ENCODE data around the gene ESRRG.

ESRRG gene

DNA sequence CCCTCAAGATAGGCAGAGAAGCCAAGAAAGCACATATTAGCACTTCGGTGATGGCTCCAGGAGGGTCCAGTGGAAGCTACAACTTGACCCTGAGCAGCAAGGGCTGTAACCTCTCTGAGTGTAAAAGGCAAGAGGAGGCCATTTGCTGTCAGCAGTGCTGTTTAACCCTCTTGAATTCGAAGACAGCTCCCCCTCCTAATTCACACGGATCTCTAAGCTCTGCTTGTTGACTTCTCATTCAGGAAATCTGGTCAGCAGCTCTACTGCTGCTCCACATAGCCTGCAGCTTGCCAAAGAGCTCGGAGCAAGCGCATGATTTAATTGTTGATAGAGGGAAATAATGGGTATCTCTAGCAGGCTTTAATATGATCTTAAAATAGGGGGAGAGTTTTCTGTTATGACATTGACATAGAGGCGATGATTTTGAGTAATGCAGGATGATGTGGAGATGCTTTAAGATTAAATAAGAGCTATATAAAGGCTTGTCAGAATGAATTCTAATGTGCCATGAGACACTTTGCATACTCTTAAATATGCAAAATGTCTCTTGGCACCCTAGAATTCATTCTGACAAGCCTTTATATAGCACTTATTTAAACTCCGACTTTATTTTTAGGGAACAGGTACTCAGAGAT, 220.6 kb downstream of the ESRRG start:
- no peak for DNase-seq (ENCODE audit: low read depth in 2 of 2)

DNA sequence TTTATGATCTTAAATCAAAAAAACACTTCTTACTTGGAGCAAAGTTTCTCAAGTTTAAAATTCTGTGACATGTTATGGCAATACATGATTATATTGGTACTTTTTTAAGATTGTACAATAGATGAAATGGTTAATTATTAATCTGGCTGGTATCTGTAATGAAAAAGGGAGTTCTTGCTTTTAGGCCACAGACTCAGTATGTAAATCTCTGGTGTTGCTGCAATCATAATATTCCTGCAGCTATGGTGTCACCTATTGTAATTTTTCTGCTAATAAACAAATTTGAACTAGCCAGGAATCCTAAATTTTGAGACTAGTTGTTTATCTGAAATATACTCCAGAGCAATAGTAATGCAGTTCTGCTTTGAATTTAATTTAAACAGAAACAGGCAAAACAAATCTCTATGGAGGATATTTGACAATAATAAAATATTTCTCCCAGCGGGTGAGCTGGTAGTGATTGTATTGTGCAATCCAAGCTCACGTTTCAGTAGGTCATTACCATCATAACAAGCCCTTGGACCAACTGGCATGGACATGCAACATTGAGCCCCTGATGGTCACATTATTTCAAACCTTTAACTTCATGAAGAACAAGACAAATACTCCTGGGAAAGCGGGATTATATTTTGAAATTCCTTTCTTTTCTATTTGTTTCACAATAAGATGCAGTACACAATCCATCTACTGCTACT, 222.8 kb downstream of the ESRRG start:
- no peak for DNase-seq (ENCODE audit: low read depth in 2 of 2)

DNA sequence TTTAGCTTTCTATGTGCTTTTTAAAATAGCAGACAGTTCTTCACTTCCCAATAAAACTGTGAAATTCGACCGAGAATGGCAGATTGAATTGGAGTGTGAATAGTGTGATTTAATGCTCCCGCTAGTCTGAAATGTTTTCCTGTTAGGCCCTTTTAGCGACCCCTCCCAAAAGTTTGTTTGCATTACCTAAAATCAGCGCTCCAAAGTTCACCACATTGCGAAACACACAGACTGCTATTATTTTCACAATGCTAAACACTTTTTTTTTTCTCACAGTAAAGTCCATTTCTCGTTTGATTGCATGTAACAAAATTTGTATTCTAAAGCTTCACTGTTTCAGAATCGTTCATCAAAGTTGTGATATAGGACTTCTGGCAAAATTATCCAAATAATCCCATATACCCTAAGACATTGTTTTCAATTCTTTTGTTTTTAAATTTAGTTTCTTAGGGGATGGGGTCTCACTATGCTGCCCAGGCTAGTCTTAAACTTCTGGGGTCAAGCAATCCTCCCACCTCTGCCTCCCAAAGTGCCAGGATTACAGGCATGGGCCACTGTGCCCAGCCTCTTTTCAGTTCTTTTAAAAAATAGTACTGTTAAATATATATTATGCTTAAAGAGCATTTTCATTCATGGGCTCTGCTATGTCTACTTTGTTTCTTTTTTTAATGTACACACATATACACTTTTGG, 223.5 kb downstream of the ESRRG start:
- DNase-seq (ENCODE audit: low read depth in 2 of 2) = no peak

DNA sequence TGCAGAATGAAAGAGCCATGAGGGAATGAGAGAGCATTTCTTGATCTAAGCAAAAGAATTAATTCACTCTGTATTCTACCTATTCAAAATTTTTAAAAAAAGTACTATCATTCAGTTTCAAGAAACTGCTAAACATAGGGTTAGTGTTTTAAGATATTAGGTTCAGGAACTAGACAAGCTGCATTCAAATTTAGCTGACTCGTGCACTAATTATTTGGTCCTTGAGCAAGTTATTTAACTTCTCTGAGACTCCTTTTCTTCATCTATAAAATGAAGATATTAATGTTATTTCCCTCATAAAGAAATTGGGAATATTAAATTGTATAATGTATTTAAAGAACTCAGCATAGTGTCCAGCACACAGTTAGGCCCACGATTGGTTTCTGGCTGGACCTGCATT, 225.0 kb downstream of the ESRRG start:
- no peak for DNase-seq (ENCODE audit: low read depth in 2 of 2)

DNA sequence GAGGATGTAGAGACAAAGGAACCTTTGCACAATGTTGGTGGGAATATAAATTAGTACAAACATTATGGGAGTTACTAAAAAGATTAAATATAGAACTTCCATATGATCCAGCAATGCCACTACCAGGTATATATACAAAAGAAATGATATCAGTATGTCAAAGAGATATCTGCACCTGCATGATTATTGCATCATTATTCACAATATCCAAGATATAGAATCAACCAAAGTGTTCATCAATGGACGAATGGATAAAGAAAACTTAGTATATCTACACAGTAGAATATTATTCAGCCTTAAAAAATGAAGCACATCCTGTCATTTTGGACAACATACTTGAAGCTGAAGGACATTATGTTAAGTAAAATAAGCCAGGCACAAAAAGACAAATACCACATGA, 238.2 kb downstream of the ESRRG start:
- no peak for DNase-seq (ENCODE audit: low read depth in 2 of 2)

DNA sequence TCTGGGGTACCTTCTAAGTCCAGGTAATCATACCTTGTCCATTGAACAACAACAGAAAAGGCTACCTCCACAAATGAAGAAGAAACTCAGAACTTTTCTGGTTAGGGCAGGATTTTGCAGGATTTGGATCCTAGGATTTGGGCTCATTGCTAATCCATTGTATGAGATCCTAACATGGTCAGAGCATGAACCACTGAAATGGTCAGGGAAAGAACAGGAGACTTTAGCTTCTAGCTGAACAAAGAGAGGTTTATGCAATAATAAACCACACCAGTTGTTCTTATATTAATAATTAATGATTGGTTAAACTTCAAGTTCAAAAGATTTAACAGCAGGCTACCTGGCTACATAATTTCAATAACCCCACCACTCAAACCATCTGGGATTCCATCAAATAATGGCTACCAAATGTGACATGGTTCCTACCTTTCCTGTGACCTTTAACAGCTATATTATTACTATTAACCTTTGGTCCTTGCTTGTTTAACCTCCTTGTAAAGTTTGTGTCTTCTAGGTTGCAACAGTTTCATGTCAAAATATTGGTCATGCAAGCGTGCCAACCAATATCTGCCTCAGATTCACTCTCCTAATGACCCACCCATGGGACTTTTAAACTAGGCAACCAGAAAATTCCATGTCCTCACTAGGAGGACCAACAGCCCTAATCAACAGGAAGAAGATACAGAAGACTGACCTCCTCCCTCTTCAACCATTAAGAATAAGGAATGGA, 239.4 kb downstream of the ESRRG start:
- DNase-seq (ENCODE audit: low read depth in 2 of 2) = no peak

DNA sequence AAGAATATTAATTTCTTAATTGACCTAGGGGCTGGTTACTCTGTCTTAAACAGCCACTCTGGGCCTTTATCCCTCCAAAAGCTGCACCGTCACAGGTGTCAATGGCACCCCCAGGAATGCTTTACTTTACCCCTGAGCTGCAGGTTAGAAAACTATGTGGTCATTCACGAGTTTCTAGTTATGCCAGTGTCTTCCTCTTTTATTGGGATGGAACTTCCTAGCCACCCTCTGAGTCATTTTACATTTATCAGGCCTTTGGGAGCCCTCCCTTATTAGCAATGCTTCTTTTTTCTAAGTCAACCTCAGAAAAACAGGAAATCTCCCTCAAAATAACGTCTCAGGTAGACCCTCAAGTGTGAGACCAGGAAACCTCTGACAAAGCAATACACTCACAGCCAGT, 240.6 kb downstream of the ESRRG start:
- no peak for DNase-seq (ENCODE audit: low read depth in 2 of 2)

DNA sequence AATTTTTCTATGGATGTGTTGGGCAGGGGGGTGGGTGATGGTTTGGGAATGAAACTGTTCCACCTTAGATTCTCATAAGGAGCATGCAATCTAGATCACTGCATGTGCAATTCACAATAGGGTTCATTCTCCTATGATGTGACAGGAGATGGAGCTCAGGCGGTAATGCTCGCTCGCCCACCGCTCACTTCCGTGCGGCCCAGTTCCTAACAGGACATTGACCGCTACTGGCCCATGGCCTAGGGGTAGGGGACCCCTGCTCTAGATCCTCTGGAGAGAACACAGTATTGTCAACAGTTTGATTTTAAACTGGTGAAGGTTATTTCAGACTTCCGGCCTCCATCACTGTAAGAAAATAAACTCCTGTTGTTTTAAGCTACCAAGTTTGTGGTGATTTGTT, 245.0 kb downstream of the ESRRG start:
- no peak for DNase-seq (ENCODE audit: low read depth in 2 of 2)

DNA sequence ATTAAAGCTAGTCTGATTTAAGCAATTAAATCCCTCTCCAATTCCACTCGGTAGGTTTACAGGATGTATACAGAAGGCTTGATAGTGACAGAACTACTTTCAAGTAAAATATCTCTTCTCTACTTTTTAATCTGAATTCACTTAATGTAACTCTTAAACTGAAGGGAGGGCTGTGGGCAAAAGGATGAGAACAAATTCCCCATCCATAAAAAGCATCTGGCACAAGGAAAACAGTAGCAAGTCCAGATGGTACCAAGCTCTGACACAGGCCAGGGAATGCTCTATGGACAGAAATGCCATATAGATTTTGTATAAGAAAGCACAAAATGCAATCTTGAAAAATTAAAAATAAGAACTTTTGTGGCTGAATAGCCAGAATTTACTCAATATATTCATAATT, 246.9 kb downstream of the ESRRG start:
- DNase-seq (ENCODE audit: low read depth in 2 of 2) = no peak

DNA sequence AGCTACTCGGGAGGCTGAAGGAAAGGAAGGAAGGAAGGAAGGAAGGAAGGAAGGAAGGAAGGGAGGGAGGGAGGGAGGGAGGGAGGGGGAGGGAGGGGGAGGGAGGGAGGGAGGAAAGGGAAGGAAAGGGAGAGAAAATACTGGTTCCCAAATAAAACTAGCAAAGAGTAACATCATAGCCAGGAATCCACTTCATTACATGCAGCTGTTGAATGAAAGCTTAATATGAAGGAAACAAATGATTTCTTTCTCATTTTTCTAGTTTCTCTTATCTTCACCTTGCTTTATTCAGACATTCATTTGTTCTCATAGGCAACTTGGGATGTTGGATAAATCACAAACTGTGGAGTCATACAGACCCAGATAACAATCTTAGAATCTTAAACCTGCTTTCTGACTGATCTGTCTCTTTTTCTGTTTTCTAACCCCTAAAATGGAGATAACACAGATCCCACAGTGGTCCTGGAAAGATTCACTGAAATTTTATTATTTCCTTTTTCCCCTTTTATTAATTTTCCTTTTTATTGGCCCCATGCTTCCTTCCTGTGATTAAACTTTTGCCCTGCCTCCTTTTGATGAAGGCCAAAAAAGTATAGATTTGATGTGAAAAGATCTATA, 247.5 kb downstream of the ESRRG start:
- no peak for DNase-seq (ENCODE audit: low read depth in 2 of 2)

DNA sequence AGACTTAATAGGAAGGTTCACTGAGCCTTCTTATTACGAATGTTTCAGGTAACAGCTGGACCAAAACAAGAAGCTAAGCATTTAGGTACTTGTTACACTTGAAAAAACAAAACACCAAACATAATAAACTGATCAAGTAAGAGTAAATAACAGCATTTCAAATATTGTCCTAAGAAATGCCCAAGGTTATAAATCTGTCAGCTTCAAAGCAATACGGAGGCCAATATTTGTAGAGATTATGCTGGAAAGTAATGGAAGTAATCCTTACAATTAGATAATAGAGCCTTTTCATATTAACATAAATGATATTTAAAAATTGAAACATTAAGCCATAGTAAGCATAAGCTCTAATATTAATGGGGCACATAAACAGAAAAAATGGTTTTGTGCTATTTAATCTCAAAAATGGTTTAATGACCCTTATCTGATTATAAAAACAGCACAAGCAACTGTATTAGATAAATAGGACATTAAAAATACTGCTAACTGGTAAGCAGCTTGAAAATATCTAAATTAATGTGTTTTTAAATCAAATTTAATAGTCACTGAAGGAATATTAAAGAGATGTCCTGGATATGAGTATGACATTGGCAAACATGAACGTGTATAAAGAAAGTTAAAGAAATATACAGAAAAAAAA, 256.9 kb downstream of the ESRRG start:
- DNase-seq (ENCODE audit: low read depth in 2 of 2) = no peak

DNA sequence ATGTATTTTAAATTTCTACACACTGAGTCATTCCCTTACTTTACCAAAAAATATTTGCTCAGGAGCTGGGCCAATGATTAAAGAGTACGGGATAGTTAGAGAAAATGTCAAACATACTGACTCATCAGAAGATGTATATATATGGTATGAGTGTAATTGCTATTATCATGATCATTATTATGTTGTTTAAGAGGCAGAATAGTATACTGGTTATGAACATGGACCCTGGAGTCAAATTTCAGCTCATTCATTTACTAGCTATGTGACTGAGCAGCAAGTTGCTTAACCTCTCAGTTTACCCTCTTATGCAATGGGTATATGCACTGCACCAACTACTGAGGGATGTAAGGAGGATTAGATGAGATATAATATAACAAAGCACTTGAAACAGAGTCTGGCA, 258.7 kb downstream of the ESRRG start:
- peak; percentile 92 for DNase-seq (ENCODE audit: low read depth in 2 of 2)

DNA sequence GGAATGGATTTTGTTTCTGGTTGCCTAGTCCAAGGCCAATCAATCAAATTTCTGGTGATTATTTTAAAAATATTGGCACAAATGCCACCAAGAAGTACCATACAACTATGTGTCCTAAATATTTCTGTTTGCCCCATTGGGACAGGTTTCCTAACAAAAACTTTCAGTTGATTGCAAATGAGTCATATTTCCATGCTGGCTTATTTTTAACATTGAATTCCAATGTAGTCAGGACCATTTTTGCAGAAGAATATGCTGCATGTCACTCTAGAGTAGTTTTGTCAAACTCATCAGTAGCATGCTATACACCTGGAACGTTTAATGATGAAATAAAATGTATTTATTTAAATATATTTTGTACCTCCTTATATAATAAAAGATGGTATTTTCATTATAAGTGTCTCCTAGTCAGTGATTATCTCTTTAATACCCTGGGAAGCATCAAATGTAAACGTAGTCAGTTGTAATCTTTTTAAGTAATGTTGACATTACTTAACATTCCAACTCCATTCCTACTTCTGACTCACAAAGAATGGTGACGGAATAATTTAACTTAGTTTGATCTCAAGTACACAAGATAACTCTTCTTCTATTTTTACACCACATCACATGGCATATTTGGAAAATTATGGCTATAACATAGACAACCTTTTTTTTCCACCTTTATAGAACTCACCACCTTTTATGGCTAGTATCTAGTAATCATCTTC, 261.0 kb downstream of the ESRRG start:
- DNase-seq (ENCODE audit: low read depth in 2 of 2) = no peak

DNA sequence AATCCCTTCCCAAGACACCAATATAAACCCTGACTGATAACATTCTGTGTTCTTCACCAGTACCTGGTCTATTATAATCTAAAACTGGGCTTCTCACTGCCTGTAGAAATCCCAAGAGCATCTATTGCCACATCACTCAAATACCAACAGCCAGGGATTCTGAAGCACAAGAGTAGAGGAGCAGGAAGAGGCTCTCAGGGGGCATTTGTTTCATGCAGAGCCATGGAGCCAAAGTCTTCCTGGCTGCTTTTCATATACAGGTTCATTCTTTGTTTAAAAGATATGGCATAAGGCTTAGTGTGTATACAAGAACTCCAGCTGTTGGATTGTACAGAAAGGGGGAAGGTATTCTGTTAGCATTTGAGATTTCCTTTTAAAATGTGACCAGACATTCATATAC, 261.8 kb downstream of the ESRRG start:
- no peak for DNase-seq (ENCODE audit: low read depth in 2 of 2)

DNA sequence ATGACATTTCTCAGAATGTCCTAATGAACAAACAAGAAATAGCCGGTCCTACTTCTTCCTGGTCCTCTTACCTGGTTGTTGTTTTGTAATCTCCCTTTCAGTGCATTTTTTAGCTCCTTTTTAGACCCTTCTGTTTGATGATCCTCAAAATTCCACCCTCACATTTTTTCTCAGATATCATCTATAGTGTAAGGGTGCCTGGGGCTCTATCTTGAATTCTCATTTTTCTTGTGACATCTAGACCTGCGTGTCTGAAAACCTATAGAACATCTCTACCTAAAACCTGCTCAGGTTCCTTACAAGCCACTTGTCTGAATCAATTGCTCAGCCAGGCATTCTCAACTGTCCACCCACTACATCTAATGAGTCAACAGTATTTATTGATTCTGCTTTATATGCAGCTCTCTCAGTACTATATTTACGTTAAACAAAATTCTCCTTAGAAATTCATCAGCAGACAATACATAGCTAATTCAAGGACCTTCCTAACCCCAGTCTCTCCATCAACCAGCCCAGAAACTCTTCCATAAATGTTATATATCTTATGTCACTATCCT, 263.5 kb downstream of the ESRRG start:
- DNase-seq (ENCODE audit: low read depth in 2 of 2) = no peak

DNA sequence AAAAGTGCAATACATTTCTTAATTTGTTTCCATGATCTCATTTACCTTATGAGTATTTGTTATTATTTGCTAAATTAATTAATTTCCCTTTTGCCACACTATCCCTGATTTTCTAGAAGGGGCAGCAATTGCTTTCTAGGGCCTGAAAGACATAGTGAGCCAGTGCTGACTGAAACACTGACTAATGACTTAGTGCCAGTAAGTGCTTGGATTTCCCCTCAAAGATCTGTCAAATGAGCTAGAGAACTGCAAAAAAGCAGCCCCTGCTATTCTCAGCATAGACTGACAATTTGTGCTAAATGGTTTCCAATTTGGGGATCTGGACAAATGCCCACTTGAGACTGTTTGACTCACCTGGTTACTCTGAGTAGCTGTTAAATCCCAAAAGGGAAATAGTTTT, 264.4 kb downstream of the ESRRG start:
- DNase-seq (ENCODE audit: low read depth in 2 of 2) = no peak

DNA sequence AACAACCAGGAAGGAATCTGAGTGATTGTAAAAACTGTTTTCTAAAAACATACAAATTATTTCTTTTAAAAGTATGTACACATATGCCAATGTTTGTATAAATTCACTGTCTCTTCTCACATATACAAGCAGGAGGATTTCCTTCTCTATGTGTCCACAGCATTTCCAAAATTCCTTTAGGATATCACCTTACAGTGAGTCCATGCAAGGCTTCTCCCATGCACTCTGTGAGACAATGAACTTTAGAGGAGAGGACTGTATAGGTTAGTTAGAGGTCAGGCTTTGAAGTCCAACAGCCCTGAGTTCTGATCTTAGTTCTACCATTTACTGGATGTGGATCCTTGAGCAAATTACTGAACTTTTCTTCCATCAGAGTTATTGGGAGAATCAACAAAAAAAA, 265.9 kb downstream of the ESRRG start:
- no peak for DNase-seq (ENCODE audit: low read depth in 2 of 2)

DNA sequence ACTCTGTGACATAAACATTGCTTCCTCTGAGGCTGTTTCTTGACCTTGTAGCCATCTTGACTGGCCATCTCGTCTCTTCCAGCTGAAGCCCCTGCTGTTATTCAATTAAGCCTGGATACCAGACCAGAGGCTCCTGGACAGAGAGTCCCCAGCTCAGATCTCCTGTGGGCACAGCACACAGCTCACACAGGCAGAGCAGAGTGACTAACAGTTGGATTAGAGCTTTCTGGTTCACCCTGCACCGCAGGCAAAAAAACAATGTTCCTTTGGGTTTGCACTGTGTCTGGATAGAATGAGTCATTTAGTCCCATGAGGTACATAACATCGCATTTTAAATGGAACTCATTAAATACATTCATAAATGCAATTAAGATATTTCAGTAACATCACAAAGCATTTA, 266.5 kb downstream of the ESRRG start:
- DNase-seq (ENCODE audit: low read depth in 2 of 2) = peak; percentile 40 to 47

DNA sequence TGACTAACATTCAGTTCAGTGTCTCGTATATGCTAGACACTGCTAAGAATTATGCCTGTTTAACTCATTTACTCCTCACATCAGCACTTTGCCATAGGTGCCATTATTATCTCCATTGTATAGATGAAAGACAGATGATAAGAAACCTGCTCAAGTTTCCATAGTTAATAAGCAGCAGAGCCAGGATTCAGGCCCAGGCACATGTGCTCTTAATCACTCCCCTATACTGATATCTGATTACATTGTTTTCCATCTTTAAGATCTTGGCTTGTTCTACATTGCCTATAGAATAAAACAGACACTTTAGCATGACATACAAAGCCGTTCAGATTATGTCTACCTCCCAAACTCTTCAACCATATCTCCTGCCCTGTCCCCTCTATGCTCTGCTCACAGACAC, 269.5 kb downstream of the ESRRG start:
- no peak for DNase-seq (ENCODE audit: low read depth in 2 of 2)
